IMR-90 (cell line): ENCODE results near the gene SERPINF2. TPM values are rescaled to one million over a fixed set of nuclear protein-coding genes. Genes with fewer than 3 reads are reported as not detected.

Experiments
- ATAC-seq: fragments of 200-7000 bp; cut with Tn5 transposase; 2 replicates; pipeline ENCODE4 v1.9.1; 2020; ENCODE audit warnings: low read depth, mild to moderate bottlenecking, moderate library complexity
- BruUV-seq: library from RNA; stranded (reverse); fragments of 400-500 nt; replicated peaks from 2 replicates; lab custom pipeline; 2021; lab: Mats Ljungman, UMichigan
- CTCF ChIA-PET: fragments of 300-600 bp; formaldehyde crosslinking; extraction: SDS; loops from one replicate; lab custom pipeline; 2021; ENCODE audit warnings: antibody characterized with exemption; lab: Yijun Ruan, JAX
- POLR2A ChIA-PET: fragments of 300-600 bp; sonication (Branson Sonifier 250); formaldehyde crosslinking; loops from one replicate; lab custom pipeline; 2022; ENCODE audit warnings: antibody characterized with exemption; ENCODE audit not compliant: unreplicated experiment; lab: Charles Lee
- DNase-seq: peaks from one replicate; pipeline ENCODE4 v3.0.0; 2013
- H2AFZ ChIP-seq: replicated peaks from 2 replicates; pipeline ENCODE3; 2013; ENCODE audit warnings: low read length, mild to moderate bottlenecking; ENCODE audit not compliant: poor library complexity
- H2AK5ac ChIP-seq: 2 replicates; pipeline ENCODE4 v1.6.1; 2013; ENCODE audit warnings: low read depth, low read length, inconsistent platforms
- H2AK9ac ChIP-seq: replicated peaks from 2 replicates; pipeline ENCODE3; 2013; ENCODE audit warnings: mild to moderate bottlenecking, low read depth, low read length, moderate library complexity; ENCODE audit not compliant: poor library complexity
- H2BK120ac ChIP-seq: 2 replicates; pipeline ENCODE4 v1.6.1; 2013; ENCODE audit warnings: low read depth, low read length, inconsistent platforms
- H2BK15ac ChIP-seq: 3 replicates; pipeline ENCODE4 v1.6.1; 2013; ENCODE audit warnings: low read depth, low read length, inconsistent platforms
- H2BK20ac ChIP-seq: 2 replicates; pipeline ENCODE4 v1.6.1; 2013; ENCODE audit warnings: low read depth, mild to moderate bottlenecking, inconsistent platforms, low read length, moderate library complexity
- H2BK5ac ChIP-seq: 2 replicates; pipeline ENCODE4 v1.6.1; 2013; ENCODE audit warnings: mild to moderate bottlenecking, low read depth, low read length, inconsistent platforms; ENCODE audit not compliant: poor library complexity, severe bottlenecking
- H3K14ac ChIP-seq: replicated peaks from 2 replicates; pipeline ENCODE4 v1.6.1; 2013; ENCODE audit warnings: low read depth, low read length, inconsistent platforms
- H3K18ac ChIP-seq: 2 replicates; pipeline ENCODE4 v1.6.1; 2013; ENCODE audit warnings: low read depth, low read length, control low read depth
- H3K23ac ChIP-seq: 2 replicates; pipeline ENCODE4 v1.6.1; 2013; ENCODE audit warnings: low read depth, low read length, inconsistent platforms
- H3K27ac ChIP-seq: 2 replicates; pipeline ENCODE4 v1.5.1; 2013; ENCODE audit warnings: mild to moderate bottlenecking, control low read depth, low read length; ENCODE audit not compliant: insufficient read depth
- H3K27me3 ChIP-seq: 2 replicates; pipeline ENCODE4 v1.6.1; 2013; ENCODE audit warnings: low read length; ENCODE audit not compliant: control insufficient read depth, insufficient read depth
- H3K36me3 ChIP-seq: 2 replicates; pipeline ENCODE4 v1.6.1; 2013; ENCODE audit warnings: low read length, mixed read lengths; ENCODE audit not compliant: control insufficient read depth, insufficient read depth
- H3K4ac ChIP-seq: 2 replicates; pipeline ENCODE4 v1.6.1; 2013; ENCODE audit warnings: low read depth, low read length, inconsistent platforms
- H3K4me1 ChIP-seq: 2 replicates; pipeline ENCODE4 v1.6.1; 2013; ENCODE audit warnings: low read length, mixed read lengths; ENCODE audit not compliant: control insufficient read depth, insufficient read depth
- H3K4me2 ChIP-seq: 2 replicates; pipeline ENCODE4 v1.6.1; 2013; ENCODE audit warnings: low read depth, mild to moderate bottlenecking, control low read depth, low read length, moderate library complexity
- H3K4me3 ChIP-seq: 2 replicates; pipeline ENCODE4 v1.5.1; 2013; ENCODE audit warnings: low read depth, mild to moderate bottlenecking, control low read depth, low read length, moderate library complexity; ENCODE audit not compliant: insufficient read depth
- H3K56ac ChIP-seq: 2 replicates; pipeline ENCODE4 v1.6.1; 2013; ENCODE audit warnings: low read length, inconsistent platforms; ENCODE audit not compliant: insufficient read depth; ENCODE audit errors: extremely low read depth
- H3K79me1 ChIP-seq, 2 experiments: 2 replicates each; pipeline ENCODE4 v1.6.1; 2013; ENCODE audit warnings: low read length in 2 of 2, inconsistent platforms in 1 of 2, low read depth in 1 of 2
- H3K9ac ChIP-seq: 2 replicates; pipeline ENCODE4 v1.6.1; 2013; ENCODE audit warnings: low read depth, low read length, control low read depth
- H3K9me1 ChIP-seq: 2 replicates; pipeline ENCODE4 v1.6.1; 2013; ENCODE audit warnings: low read length, inconsistent platforms; ENCODE audit not compliant: insufficient read depth
- H3K9me3 ChIP-seq: 2 replicates; pipeline ENCODE4 v1.6.1; 2013; ENCODE audit warnings: low read length; ENCODE audit not compliant: control insufficient read depth, insufficient read depth
- H4K20me1 ChIP-seq: 2 replicates; pipeline ENCODE4 v1.6.1; 2013; ENCODE audit warnings: low read length, inconsistent platforms; ENCODE audit not compliant: insufficient read depth
- H4K5ac ChIP-seq: 2 replicates; pipeline ENCODE4 v1.6.1; 2013; ENCODE audit warnings: mild to moderate bottlenecking, low read depth, low read length, control low read depth
- H4K8ac ChIP-seq, 2 experiments: 2 replicates each; pipeline ENCODE4 v1.6.1; 2013; ENCODE audit warnings: low read depth in 2 of 2, low read length in 2 of 2, control low read depth in 1 of 2, inconsistent platforms in 1 of 2
- H4K91ac ChIP-seq: 2 replicates; pipeline ENCODE4 v1.6.1; 2013; ENCODE audit warnings: low read depth, low read length, inconsistent platforms; ENCODE audit not compliant: insufficient read depth
- CHD1 ChIP-seq: IDR thresholded peaks from 2 replicates; pipeline ENCODE4 v1.6.1; 2012; ENCODE audit warnings: low read depth, low read length, improper control_type of control experiment
- FOS ChIP-seq: fragments of 150-350 bp; IDR thresholded peaks from 2 replicates; pipeline ENCODE4 v1.6.1; 2016; ENCODE audit warnings: low read depth, low read length
- MAZ ChIP-seq: IDR thresholded peaks from 2 replicates; pipeline ENCODE4 v1.6.1; 2012; ENCODE audit warnings: low read depth, mild to moderate bottlenecking, low read length, improper control_type of control experiment, moderate library complexity, borderline replicate concordance
- RAD21 ChIP-seq: IDR thresholded peaks from 2 replicates; pipeline ENCODE4 v1.6.1; 2012; ENCODE audit warnings: low read length, improper control_type of control experiment
- WGBS, 2 experiments: methylation state at CpG; one replicate each; pipeline versions ENCODE4 v1.1.5 to v1.1.7; 2013; ENCODE audit warnings: missing lambda C conversion rate in 2 of 2; ENCODE audit not compliant: insufficient read length in 1 of 2; ENCODE audit errors: extremely low coverage in 2 of 2; 5-methylcytosine and 5-hydroxymethylcytosine counted together
- dilution Hi-C: fragments of 300-500 bp; cut with HindIII; formaldehyde crosslinking; loops from one replicate; pipeline ENCODE4 v1.14.3; 2018; ENCODE audit warnings: low sequenced_read_pairs; ENCODE audit not compliant: unreplicated experiment
- in situ Hi-C: fragments of 300-500 bp; cut with MboI; formaldehyde crosslinking; loops from 3 replicates; pipeline ENCODE4 v1.14.3; 2019; ENCODE audit warnings: low sequenced_read_pairs, inconsistent platforms, mixed read lengths
- intact Hi-C: fragments of 100-400 bp; cut with micrococcal nuclease; formaldehyde crosslinking; loops from 2 replicates; pipeline ENCODE4 v1.10.0; 2022
- polyA plus RNA-seq, 3 experiments: library from polyadenylated mRNA; depleted of rRNA; stranded (reverse); fragments of >200 nt; gene quantifications; 2 replicates each; pipeline ENCODE4 v1.2.3, GENCODE V29; 2012; ENCODE audit warnings: low replicate concordance in 1 of 3
- total RNA-seq: library from RNA; depleted of rRNA; stranded (reverse); fragments of >200 nt; gene quantifications from 2 replicates; pipeline ENCODE4 v1.2.3, GENCODE V29; 2012
- TF ChIP-seq, protein P1 (sequence below): fragments of 150-350 bp; IDR thresholded peaks from 2 replicates; pipeline ENCODE4 v1.6.1; 2017; ENCODE audit warnings: mild to moderate bottlenecking, antibody characterized with exemption, low read length, low read depth

Gene SERPINF2
- total and polyA plus RNA-seq, 2 of the 4 experiments (the other 2 are of a cell fraction) = not detected

DNA sequence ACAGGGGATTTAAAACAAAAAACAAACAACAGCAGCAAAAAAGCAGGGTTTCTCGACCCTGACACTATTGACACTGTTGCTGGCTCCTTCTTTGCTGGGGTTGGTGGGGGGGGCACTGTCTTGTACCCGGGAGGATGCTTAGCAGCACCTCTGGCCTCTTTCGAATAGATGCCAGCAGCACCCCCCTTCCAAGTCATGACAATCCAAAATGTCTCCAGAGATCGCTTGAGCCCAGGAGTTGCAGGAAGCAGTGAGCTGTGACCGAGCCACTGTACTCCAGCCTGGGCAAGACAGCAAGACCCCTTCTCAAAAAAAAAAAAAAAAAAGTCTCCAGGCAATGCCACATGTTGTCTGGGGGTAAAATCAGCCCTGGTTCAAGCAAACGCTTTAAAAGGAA is 39.5 kb downstream of the SERPINF2 start:
- no peak overlapping the region; the same call in 1 of the 2 replicates for H3K4ac ChIP-seq
- no peak overlapping the region for H3K14ac ChIP-seq
- H2BK5ac ChIP-seq = no peak overlapping the region
- no peak overlapping the region for H3K18ac ChIP-seq
- no peak overlapping the region for H3K4me3 ChIP-seq
- H2AFZ ChIP-seq = no peak overlapping the region
- TF ChIP-seq, protein P1, sequence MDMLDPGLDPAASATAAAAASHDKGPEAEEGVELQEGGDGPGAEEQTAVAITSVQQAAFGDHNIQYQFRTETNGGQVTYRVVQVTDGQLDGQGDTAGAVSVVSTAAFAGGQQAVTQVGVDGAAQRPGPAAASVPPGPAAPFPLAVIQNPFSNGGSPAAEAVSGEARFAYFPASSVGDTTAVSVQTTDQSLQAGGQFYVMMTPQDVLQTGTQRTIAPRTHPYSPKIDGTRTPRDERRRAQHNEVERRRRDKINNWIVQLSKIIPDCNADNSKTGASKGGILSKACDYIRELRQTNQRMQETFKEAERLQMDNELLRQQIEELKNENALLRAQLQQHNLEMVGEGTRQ = no peak
- TF ChIP-seq MAZ (no peak), RAD21 (no peak), FOS (no peak), CHD1 (no peak)
- H2AK5ac ChIP-seq = no peak overlapping the region
- peaks cover 23% of the 10 kb centered on the region for H3K4me1 ChIP-seq
- H3K9me3 ChIP-seq = no peaks in the 10 kb centered on the region
- H4K91ac ChIP-seq = no peak overlapping the region
- no peak for DNase-seq
- POLR2A ChIA-PET = interaction anchor here (0.9 kb wide), 1 partner anchor 66 kb away, joined by 4 read pairs; no protein-coding TSS in a partner anchor
- H3K27ac ChIP-seq = no peak overlapping the region
- in situ Hi-C loops = loop anchor here (10.0 kb wide), 1 partner anchor 127 kb away; no protein-coding TSS in a partner anchor
- intact Hi-C loops = loop anchor here (10.0 kb wide), 1 partner anchor 207 kb away; no protein-coding TSS in a partner anchor
- H3K36me3 ChIP-seq = peaks cover 13% of the 10 kb centered on the region
- H2BK20ac ChIP-seq = no peak overlapping the region
- no peak overlapping the region for H3K56ac ChIP-seq
- H3K4me2 ChIP-seq = no peak overlapping the region
- no peak overlapping the region for H2AK9ac ChIP-seq
- no peak overlapping the region for H3K23ac ChIP-seq
- H3K9ac ChIP-seq = no peak overlapping the region
- CTCF ChIA-PET = interaction anchor here (0.6 to 5.5 kb wide), 2 partner anchors 61 to 152 kb away, joined by 3 to 31 read pairs; no protein-coding TSS in a partner anchor
- peaks cover 2 to 32% of the 10 kb centered on the region in 2 experiments; a peak in 2 of 4 replicates for H3K79me1 ChIP-seq
- H3K27me3 ChIP-seq = no peaks in the 10 kb centered on the region
- peaks cover 5% of the 10 kb centered on the region for H4K20me1 ChIP-seq
- H3K9me1 ChIP-seq = peaks cover 10% of the 10 kb centered on the region
- no peak overlapping the region for H2BK15ac ChIP-seq
- no peak overlapping the region for H4K8ac ChIP-seq
- H4K5ac ChIP-seq = no peak overlapping the region
- WGBS, 2 experiments = 20% methylated on average over 1 of the region's 6 CpGs; no CpG with 5 or more reads in 1 of the 2 experiments
- no TSS peak for BruUV-seq
- dilution Hi-C loops = no loop called here
- H2BK120ac ChIP-seq = no peak overlapping the region
- ATAC-seq = no peak
